WTC11 (cell line): ENCODE data around the gene LYVE1.

Experiments
- AFF4 ChIP-seq: sonication (generic); formaldehyde crosslinking; IDR thresholded peaks from 2 replicates; pipeline ENCODE4 v1.8.1; 2023; ENCODE audit warnings: mild to moderate bottlenecking, missing genetic modification reagents, borderline replicate concordance
- CREM ChIP-seq: sonication (generic); formaldehyde crosslinking; IDR thresholded peaks from 2 replicates; pipeline ENCODE4 v1.8.1; 2022; ENCODE audit warnings: mild to moderate bottlenecking, missing genetic modification reagents, moderate library complexity
- CTCF ChIP-seq: fragments of 200-600 bp; IDR thresholded peaks from 2 replicates; pipeline ENCODE4 v1.8.0; 2022; ENCODE audit warnings: antibody characterized with exemption
- ESRRA ChIP-seq: sonication (generic); formaldehyde crosslinking; IDR thresholded peaks from 2 replicates; pipeline ENCODE4 v1.8.1; 2022; ENCODE audit warnings: mild to moderate bottlenecking, missing genetic modification reagents, borderline replicate concordance
- GABPB1 ChIP-seq: sonication (generic); formaldehyde crosslinking; IDR thresholded peaks from 2 replicates; pipeline ENCODE4 v1.8.1; 2023; ENCODE audit warnings: mild to moderate bottlenecking, missing genetic modification reagents
- MAX ChIP-seq: sonication (generic); formaldehyde crosslinking; IDR thresholded peaks from 2 replicates; pipeline ENCODE4 v1.8.0; 2022; ENCODE audit warnings: mild to moderate bottlenecking, missing genetic modification reagents
- NFE2L1 ChIP-seq: sonication (generic); formaldehyde crosslinking; IDR thresholded peaks from 2 replicates; pipeline ENCODE4 v1.8.1; 2023; ENCODE audit warnings: missing genetic modification reagents
- NFYB ChIP-seq: sonication (generic); formaldehyde crosslinking; conservative IDR thresholded peaks from 2 replicates; pipeline ENCODE4 v1.8.0; 2022; ENCODE audit warnings: low read depth, missing genetic modification reagents
- NR3C1 ChIP-seq: sonication (generic); formaldehyde crosslinking; conservative IDR thresholded peaks from 2 replicates; pipeline ENCODE4 v1.8.1; 2023; ENCODE audit warnings: low read depth, mild to moderate bottlenecking, missing genetic modification reagents
- PRDM15 ChIP-seq: sonication (generic); formaldehyde crosslinking; IDR thresholded peaks from 2 replicates; pipeline ENCODE4 v1.8.0; 2022; ENCODE audit warnings: missing genetic modification reagents
- TCF7 ChIP-seq: sonication (generic); formaldehyde crosslinking; IDR thresholded peaks from 2 replicates; pipeline ENCODE4 v1.8.0; 2022; ENCODE audit warnings: mild to moderate bottlenecking, low read depth, missing genetic modification reagents, moderate library complexity
- USF2 ChIP-seq: sonication (generic); formaldehyde crosslinking; IDR thresholded peaks from 2 replicates; pipeline ENCODE4 v1.8.1; 2023; ENCODE audit warnings: mild to moderate bottlenecking, missing genetic modification reagents, moderate library complexity
- ZBTB43 ChIP-seq: sonication (generic); formaldehyde crosslinking; IDR thresholded peaks from 2 replicates; pipeline ENCODE4 v1.8.1; 2023; ENCODE audit warnings: mild to moderate bottlenecking, missing genetic modification reagents
- ZNF263 ChIP-seq: sonication (generic); formaldehyde crosslinking; IDR thresholded peaks from 2 replicates; pipeline ENCODE4 v1.8.1; 2022; ENCODE audit warnings: low read depth, mild to moderate bottlenecking, moderate library complexity, missing genetic modification reagents

GRCh38 chr11:10573556-10573955 lies 5.1 kb upstream of the LYVE1 start:
- no peak for TF ChIP-seq AFF4 (CRISPR knock-in tag)
- TF ChIP-seq ZNF263 (CRISPR knock-in tag) = no peak
- TF ChIP-seq ZBTB43 (CRISPR knock-in tag) = no peak
- no peak for TF ChIP-seq PRDM15 (CRISPR knock-in tag)
- no peak for TF ChIP-seq GABPB1 (CRISPR knock-in tag)
- no peak for TF ChIP-seq TCF7 (CRISPR knock-in tag)
- TF ChIP-seq USF2 = no peak
- no peak for TF ChIP-seq CTCF
- no peak for TF ChIP-seq ESRRA (CRISPR knock-in tag)
- no peak for TF ChIP-seq NFE2L1 (CRISPR knock-in tag)
- TF ChIP-seq MAX (CRISPR knock-in tag) = no peak
- no peak for TF ChIP-seq NFYB (CRISPR knock-in tag)
- TF ChIP-seq CREM (CRISPR knock-in tag) = no peak
- TF ChIP-seq NR3C1 = no peak
